Thoracic aorta endothelial cell (primary cell): Measurements from ENCODE around the gene SOX6. TPM values are rescaled to one million over a fixed set of nuclear protein-coding genes. Genes with fewer than 3 reads are reported as not detected.

Experiments used
- total RNA-seq: library from RNA; depleted of rRNA; stranded (reverse); fragments of >200 nt; gene quantifications from 2 replicates; pipeline ENCODE4 v1.2.3, GENCODE V29; 2012

Gene SOX6
- total RNA-seq = under 0.01 and 0.40 TPM in 2 replicates

GRCh38 chr11:16356057-16356760 lies at the start of gene SOX6:
Gene SOX6 (minus strand): TSS chr11:16356546. CDS start chr11:16341248, 15,298 bp downstream.

